ENCODE results near the gene KRT80.
A peak's percentile ranks its signal among the peaks of the same experiment; 100 is the strongest.

Gene KRT80

GRCh38 chr12:52227606-52228166 lies 35.9 kb upstream of the KRT80 start:
- no peak for DNase-seq (ENCODE audit: low read depth)
- TF ChIP-seq CTCF (conservative IDR thresholded peaks at IDR 0.05; ENCODE audit: low read depth, low read length), result no peak

GRCh38 chr12:52226446-52226845 lies 34.6 kb upstream of the KRT80 start:
- no peak for DNase-seq (ENCODE audit: low read depth)
- TF ChIP-seq CTCF (conservative IDR thresholded peaks at IDR 0.05; ENCODE audit: low read depth, low read length), result no peak
- H3K4me3 ChIP-seq (ENCODE audit: low read length), result no peak overlapping the region

More at GRCh38 chr12:52227606-52228166, 35.9 kb upstream of the KRT80 start:
- H3K4me3 ChIP-seq (ENCODE audit: low read length), result no peak overlapping the region

GRCh38 chr12:52225752-52226151 lies 33.9 kb upstream of the KRT80 start:
- no peak for DNase-seq (ENCODE audit: low read depth)
- no peak overlapping the region for H3K4me3 ChIP-seq (ENCODE audit: low read length)
- no peak for TF ChIP-seq CTCF (conservative IDR thresholded peaks at IDR 0.05; ENCODE audit: low read depth, low read length)

- no peak for DNase-seq (ENCODE audit: low read depth)
- no peak for TF ChIP-seq CTCF (conservative IDR thresholded peaks at IDR 0.05; ENCODE audit: low read depth, low read length)
- H3K4me3 ChIP-seq (ENCODE audit: low read length), result no peak overlapping the region
Observed at GRCh38 chr12:52224151-52224550, 32.3 kb upstream of the KRT80 start.

- no peak for TF ChIP-seq CTCF (conservative IDR thresholded peaks at IDR 0.05; ENCODE audit: low read depth, low read length)
- no peak for DNase-seq (ENCODE audit: low read depth)
- no peak overlapping the region for H3K4me3 ChIP-seq (ENCODE audit: low read length)
Observed at GRCh38 chr12:52223406-52224039, 31.7 kb upstream of the KRT80 start.

GRCh38 chr12:52222692-52223091 lies 30.9 kb upstream of the KRT80 start:
- DNase-seq (ENCODE audit: low read depth), result no peak
- no peak for TF ChIP-seq CTCF (conservative IDR thresholded peaks at IDR 0.05; ENCODE audit: low read depth, low read length)
- no peak overlapping the region for H3K4me3 ChIP-seq (ENCODE audit: low read length)

GRCh38 chr12:52221912-52222457 lies 30.2 kb upstream of the KRT80 start:
- H3K4me3 ChIP-seq (ENCODE audit: low read length), result no peak overlapping the region
- no peak for DNase-seq (ENCODE audit: low read depth)
- peak; percentile 72 for TF ChIP-seq CTCF (conservative IDR thresholded peaks at IDR 0.05; ENCODE audit: low read depth, low read length)
